Esophagus (tissue), 2 donors: ENCODE data around the gene SKA3. TPM values are rescaled to one million over a fixed set of nuclear protein-coding genes. Genes with fewer than 3 reads are reported as not detected.
"Not testable (repeated sequence)": the region's sequence is repeated elsewhere in the genome, so short reads cannot be mapped to it uniquely, and the experiment has no call there.

Source experiments
- H3K27ac ChIP-seq, 2 donors: one replicate each; pipeline ENCODE4 v1.5.1; 2013; ENCODE audit warnings: low read depth in 2 of 2, mild to moderate bottlenecking in 2 of 2, inconsistent platforms in 1 of 2, low read length in 1 of 2, moderate library complexity in 1 of 2
- H3K27me3 ChIP-seq, 2 donors: one replicate each; pipeline ENCODE4 v1.6.1; 2013; ENCODE audit warnings: low read length in 2 of 2, control low read depth in 1 of 2, mild to moderate bottlenecking in 1 of 2; ENCODE audit not compliant: insufficient read depth in 2 of 2, control insufficient read depth in 1 of 2
- H3K36me3 ChIP-seq, 2 donors: one replicate each; pipeline ENCODE4 v1.6.1; 2013; ENCODE audit warnings: low read length in 1 of 2; ENCODE audit not compliant: control insufficient read depth in 2 of 2, insufficient read depth in 2 of 2
- H3K4me1 ChIP-seq, 2 donors: one replicate each; pipeline ENCODE4 v1.6.1; 2013; ENCODE audit warnings: low read length in 1 of 2; ENCODE audit not compliant: control insufficient read depth in 2 of 2, insufficient read depth in 2 of 2
- H3K4me3 ChIP-seq, 2 donors: one replicate each; pipeline ENCODE4 v1.5.1; 2013; ENCODE audit warnings: low read length in 2 of 2, mild to moderate bottlenecking in 2 of 2, low read depth in 1 of 2, moderate library complexity in 1 of 2
- H3K9me3 ChIP-seq, 2 donors: one replicate each; pipeline ENCODE4 v1.6.1; 2013; ENCODE audit warnings: mild to moderate bottlenecking in 2 of 2, low read depth in 1 of 2, low read length in 1 of 2, moderate library complexity in 1 of 2; ENCODE audit not compliant: control insufficient read depth in 2 of 2, insufficient read depth in 1 of 2
- WGBS, 2 donors: extraction: QIAGEN DNeasy Blood & Tissue Kit; methylation state at CpG; one replicate each; pipeline ENCODE4 v1.1.7; 2013; 5-methylcytosine and 5-hydroxymethylcytosine counted together
- polyA plus RNA-seq, 2 donors: library from polyadenylated mRNA; stranded (reverse); fragments of 200-250 nt; gene quantifications; one replicate each; pipeline ENCODE4 v1.2.3, GENCODE V29; 2013
- donor health status: healthy with polysubstance abuse.
- donor health status: Bipolar disorder and iron deficiency.

The SKA3 gene
- polyA plus RNA-seq, 2 donors = 3.4 to 4.1 TPM

DNA sequence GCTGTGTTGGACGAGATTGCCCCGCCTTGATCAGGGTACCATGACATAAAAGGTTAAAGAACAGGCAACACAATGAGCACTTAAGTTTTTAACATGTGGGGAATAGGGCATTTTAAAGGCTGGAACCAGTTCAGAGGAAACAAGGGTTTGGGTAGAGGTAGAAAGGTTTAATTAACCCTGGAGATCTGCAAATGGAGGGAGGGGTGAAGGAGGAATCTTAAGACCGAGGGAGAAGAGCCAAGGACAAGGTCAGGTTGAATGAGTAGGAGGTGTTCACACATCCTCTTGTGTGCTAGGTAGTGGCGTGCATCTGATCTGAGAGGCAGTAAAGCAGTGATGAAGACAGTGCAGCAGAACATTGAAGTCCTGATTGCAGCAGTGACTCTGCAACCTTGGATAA is 28.5 kb downstream of the SKA3 start:
- H3K4me1 ChIP-seq = no peaks in the 10 kb centered on the region
- H3K27me3 ChIP-seq = no peaks in the 10 kb centered on the region
- peaks cover 6 to 8% of the 10 kb centered on the region in 2 donors for H3K36me3 ChIP-seq
- H3K4me3 ChIP-seq = no peak overlapping the region
- 64 to 78% methylated on average over 4 of the region's 4 CpGs for WGBS, 2 donors
- H3K27ac ChIP-seq = no peak overlapping the region
- H3K9me3 ChIP-seq = no peaks in the 10 kb centered on the region

DNA sequence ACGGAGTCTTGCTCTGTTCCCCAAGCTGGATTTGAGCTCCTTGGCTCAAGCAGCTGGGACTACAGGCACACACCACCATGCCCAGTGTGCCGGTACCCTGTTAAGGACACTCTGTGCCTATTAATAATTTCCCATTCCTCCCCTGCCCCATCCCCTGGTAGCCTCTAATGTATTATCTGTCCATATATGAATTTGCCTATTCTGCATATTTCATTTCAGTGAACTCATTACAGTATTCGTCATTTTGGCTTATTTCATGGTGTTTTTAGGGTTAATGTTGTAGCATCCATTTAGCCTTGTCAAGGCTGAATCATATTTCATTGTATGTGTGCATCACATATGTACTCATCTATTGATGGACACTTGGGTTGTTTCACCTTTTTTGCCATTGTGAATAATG is 33.6 kb downstream of the SKA3 start:
- Histone ChIP-seq H3K36me3 (peaks cover 6% of the 10 kb centered on the region in 2 donors), H3K4me3 (peak overlapping the region in 1 of 2 donors; percentile 11), H3K27ac (no peak overlapping the region), H3K27me3 (no peaks in the 10 kb centered on the region), H3K4me1 (no peaks in the 10 kb centered on the region), H3K9me3 (no peaks in the 10 kb centered on the region)
- WGBS, 2 donors = 90 to 92% methylated on average over 3 of the region's 3 CpGs

DNA sequence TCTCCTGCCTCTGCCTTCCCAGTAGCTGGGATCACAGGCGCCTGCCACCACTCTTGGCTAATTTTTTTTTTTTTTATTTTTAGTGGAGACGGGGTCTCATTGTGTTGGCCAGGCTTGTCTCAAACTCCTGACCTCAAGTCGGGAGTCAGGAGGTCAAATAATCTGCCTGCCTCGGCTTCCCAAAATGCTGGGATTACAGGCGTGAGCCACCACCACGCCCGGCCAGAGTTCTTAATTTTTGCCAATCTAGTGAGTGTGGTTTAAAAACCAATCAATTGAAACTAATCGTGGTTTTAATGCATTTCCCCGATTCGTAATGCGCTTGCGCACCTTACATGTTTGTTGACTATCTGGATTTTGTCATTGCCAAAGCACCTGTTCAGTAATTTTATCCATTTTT is 37.0 kb downstream of the SKA3 start:
- Histone ChIP-seq H3K27me3 (no peaks in the 10 kb centered on the region), H3K9me3 (no peaks in the 10 kb centered on the region), H3K4me1 (no peaks in the 10 kb centered on the region), H3K36me3 (no peaks in the 10 kb centered on the region), H3K4me3 (peak overlapping the region in 1 of 2 donors; percentile 87), H3K27ac (no peak overlapping the region)
- WGBS, 2 donors = 77 to 87% methylated on average over 12 of the region's 12 CpGs

DNA sequence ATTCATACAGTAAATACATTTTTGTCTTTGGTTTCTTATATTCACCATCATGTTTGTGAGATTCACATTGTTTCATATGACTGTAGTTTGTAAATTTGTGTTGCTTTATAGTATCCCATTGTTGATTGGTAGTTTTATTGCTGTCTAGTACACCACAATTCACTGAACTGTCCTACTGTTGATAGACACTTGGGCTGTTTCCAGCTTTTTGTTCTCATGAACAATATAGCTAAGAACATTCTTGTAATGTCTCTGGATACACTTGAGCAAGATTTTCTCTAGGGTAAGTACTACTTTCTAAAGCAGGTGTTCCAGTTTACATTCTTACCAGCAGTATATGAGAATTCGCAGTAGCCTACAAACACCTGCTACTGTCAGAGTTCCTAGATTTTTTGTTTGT is 37.8 kb downstream of the SKA3 start:
- H3K9me3 ChIP-seq = no peaks in the 10 kb centered on the region
- H3K36me3 ChIP-seq = no peaks in the 10 kb centered on the region
- H3K27me3 ChIP-seq = no peaks in the 10 kb centered on the region
- H3K4me3 ChIP-seq = no peak overlapping the region
- H3K27ac ChIP-seq = no peak overlapping the region
- H3K4me1 ChIP-seq = no peaks in the 10 kb centered on the region
- WGBS, 2 donors = 75 to 85% methylated on average over 1 of the region's 1 CpG

DNA sequence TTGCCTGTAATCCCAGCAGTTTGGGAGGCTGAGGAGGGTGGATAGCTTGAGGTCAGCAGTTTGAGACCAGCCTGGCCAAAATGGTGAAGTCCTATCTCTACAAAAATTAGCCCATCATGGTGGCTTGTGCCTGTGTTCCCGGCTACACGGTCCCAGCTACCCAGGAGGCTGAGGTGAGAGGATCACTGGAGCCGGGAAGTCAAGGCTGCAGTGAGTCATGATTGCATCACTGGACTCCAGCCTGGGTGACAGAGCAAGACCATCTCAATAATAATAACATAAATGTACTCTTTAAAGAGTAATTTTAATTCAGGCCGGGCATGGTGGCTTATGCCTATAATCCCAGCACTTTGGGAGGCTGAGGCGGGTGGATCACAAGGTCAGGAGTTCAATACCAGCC is 38.7 kb downstream of the SKA3 start:
- no peak overlapping the region for H3K4me3 ChIP-seq
- H3K36me3 ChIP-seq = no peaks in the 10 kb centered on the region
- H3K27me3 ChIP-seq = no peaks in the 10 kb centered on the region
- 83 to 84% methylated on average over 5 of the region's 5 CpGs for WGBS, 2 donors
- no peaks in the 10 kb centered on the region for H3K4me1 ChIP-seq
- no peak overlapping the region for H3K27ac ChIP-seq
- H3K9me3 ChIP-seq = no peaks in the 10 kb centered on the region

DNA sequence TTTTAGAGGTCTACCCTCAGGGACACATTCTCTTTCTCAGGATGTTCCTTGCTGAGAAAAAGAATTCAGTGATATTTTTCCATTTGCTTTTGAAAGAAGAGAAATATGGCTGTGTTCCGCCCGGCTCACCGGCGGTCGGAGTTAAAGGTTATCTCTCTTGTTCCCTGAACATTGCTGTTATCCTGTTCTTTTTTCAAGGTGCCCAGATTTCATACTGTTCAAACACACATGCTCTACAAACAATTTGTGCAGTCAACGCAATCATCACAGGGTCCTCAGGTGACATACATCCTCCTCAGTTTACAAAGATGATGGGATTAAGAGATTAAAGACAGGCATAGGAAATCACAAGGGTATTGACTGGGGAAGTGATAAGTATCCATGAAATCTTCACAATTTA is 40.5 kb downstream of the SKA3 start:
- H3K27ac ChIP-seq, H3K4me1 ChIP-seq, H3K4me3 ChIP-seq, H3K27me3 ChIP-seq, H3K9me3 ChIP-seq, H3K36me3 ChIP-seq: not testable (repeated sequence)
- WGBS, 2 donors = 91 to 92% methylated on average over 6 of the region's 6 CpGs

DNA sequence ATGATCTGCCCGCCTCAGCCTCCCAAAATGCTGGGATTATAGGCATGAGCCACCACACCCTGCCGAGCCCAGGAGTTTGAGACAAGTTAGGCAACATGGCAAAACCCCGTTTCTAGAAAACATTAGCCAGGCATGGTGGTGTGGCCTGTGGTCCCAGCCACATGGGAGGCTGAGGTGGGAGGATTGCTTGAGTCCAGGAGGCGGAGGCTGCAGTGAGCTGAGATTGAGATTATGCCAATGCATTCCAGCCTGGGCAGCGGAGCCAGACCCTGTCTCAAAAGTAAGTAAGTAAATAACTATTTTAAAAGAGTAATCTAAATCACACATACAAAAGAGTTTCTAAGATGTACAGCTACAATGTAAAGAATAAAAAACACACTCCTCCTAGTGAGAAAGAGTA is 41.9 kb downstream of the SKA3 start:
- Histone ChIP-seq H3K4me1 (no peaks in the 10 kb centered on the region), H3K4me3 (no peak overlapping the region), H3K27me3 (no peaks in the 10 kb centered on the region), H3K27ac (no peak overlapping the region), H3K36me3 (no peaks in the 10 kb centered on the region), H3K9me3 (no peaks in the 10 kb centered on the region)
- 61 to 66% methylated on average over 5 of the region's 5 CpGs for WGBS, 2 donors

DNA sequence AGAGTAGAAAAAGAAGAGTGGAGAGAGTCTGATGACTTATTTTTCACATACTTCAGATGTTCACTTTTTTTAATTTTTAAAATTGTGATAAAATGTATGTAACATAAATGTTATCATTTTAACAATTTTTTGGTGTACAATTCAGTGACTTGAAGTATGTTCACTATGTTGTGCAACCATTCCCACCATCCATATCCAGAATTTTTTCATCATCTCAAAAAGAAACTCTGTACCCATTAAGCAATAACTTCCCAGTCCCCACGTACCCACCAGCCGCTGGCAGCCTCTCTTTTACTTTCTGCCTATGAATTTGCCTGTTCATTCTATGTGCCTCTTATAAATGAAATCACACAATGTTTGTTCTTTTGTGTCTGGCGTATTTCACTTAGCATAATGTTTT is 43.3 kb downstream of the SKA3 start:
- Histone ChIP-seq H3K27ac (no peak overlapping the region), H3K27me3 (no peaks in the 10 kb centered on the region), H3K36me3 (no peaks in the 10 kb centered on the region), H3K9me3 (no peaks in the 10 kb centered on the region), H3K4me1 (no peaks in the 10 kb centered on the region), H3K4me3 (no peak overlapping the region)
- WGBS, 2 donors = 77 to 79% methylated on average over 3 of the region's 3 CpGs

DNA sequence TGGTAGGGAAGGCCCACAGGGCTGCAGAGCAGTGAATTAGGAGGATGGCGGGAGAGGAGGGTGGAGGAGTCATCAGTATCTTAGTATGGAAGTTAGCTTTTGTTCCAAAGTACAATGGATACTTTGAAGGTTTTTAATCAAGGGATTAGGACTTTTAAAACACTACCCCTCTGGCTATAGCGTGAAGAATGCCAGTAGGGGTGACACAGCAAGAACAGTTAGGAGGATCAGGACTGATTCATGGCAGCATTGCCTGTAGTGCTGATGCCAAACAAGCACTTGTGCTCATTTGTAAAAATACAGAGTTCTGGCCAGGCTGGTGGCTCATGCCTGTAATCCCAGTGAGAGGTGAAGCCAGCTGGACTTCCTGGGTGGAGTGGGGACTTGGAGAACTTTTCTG is 46.2 kb downstream of the SKA3 start:
- H3K36me3 ChIP-seq = no peaks in the 10 kb centered on the region
- no peaks in the 10 kb centered on the region for H3K4me1 ChIP-seq
- no peak overlapping the region for H3K27ac ChIP-seq
- no peaks in the 10 kb centered on the region for H3K27me3 ChIP-seq
- no peak overlapping the region for H3K4me3 ChIP-seq
- no peaks in the 10 kb centered on the region for H3K9me3 ChIP-seq
- 48 to 74% methylated on average over 2 of the region's 2 CpGs for WGBS, 2 donors

DNA sequence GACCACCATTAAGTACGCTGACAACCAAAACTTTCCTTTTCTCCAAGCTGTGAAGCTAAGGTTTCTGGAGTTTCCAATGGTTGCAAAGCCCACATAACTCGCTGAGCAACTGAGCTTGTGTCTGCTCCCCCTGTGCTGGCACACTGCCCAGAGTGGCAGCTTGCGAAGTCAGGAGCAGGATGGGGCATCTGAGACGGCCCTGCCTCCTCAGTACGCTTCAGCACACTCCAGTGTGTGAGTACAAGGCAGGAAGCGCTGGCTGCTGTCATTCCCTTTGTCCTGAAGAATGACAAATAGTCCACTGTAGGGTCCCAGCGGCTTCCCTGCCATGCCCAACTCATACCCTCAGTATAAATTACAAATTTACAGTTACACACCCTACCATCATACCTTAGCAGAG is 51.5 kb downstream of the SKA3 start:
- H3K4me1 ChIP-seq = peaks cover 0 to 2% of the 10 kb centered on the region in 2 donors
- H3K9me3 ChIP-seq = no peaks in the 10 kb centered on the region
- no peak overlapping the region for H3K4me3 ChIP-seq
- H3K27me3 ChIP-seq = no peaks in the 10 kb centered on the region
- WGBS, 2 donors = 34 to 36% methylated on average over 7 of the region's 7 CpGs
- no peaks in the 10 kb centered on the region for H3K36me3 ChIP-seq
- no peak overlapping the region for H3K27ac ChIP-seq
